SIG-M5 treated with dmso at 0.1 percent for 504 hours (cell line): ENCODE results near the gene CDC7.
A peak's percentile ranks its signal among the peaks of the same experiment; 100 is the strongest.
"Not testable (repeated sequence)": the region's sequence is repeated elsewhere in the genome, so short reads cannot be mapped to it uniquely, and the experiment has no call there.

Source experiments
- DNase-seq: peaks from one replicate; lab custom pipeline; 2025; ENCODE audit not compliant: unreplicated experiment; lab: John Stamatoyannopoulos, UW

Gene CDC7

DNA sequence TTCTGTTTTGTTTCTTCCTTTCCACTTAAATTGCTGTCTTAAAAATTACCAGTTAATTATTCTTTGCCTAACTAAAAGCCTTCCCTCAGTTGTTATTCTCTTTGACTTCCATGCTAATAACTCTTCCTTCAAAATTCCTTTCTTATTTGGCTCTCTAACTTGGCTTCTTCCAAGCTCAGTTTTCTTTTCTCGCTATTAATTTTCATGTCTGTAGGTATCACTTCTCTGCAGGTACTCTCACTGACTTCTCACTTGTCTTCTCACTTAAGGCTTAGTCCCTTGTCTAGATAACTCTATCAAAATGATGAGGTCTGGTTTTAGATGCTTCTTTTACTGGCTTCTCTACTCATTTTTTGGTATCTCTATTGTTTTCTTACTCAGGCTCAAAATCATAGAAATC, 10.1 kb downstream of the CDC7 start:
- DNase-seq: no peak

DNA sequence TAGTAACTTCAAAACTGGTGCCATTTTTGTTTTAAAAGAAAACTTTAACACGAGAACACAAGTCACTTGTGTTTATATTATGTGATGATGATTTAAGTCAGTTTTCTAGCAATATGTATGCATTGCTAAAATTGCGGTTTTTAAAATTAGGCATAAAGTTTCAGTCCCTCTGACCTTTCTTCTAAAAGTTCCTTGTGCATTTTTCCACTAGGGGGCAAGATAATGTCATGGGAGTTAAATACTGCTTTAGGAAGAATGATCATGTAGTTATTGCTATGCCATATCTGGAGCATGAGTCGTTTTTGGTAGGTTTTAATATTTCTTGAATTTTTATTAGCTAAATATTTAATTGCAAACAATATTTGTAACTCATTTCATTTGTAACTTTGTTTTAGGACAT, 10.7 kb downstream of the CDC7 start:
- peak; percentile 30 for DNase-seq

GRCh38 chr1:91513160-91513559, 12.5 kb downstream of the CDC7 start:
- no peak for DNase-seq

GRCh38 chr1:91513706-91514105, 13.1 kb downstream of the CDC7 start:
- DNase-seq: no peak

GRCh38 chr1:91515994-91516393, 15.3 kb downstream of the CDC7 start:
- DNase-seq: no peak

GRCh38 chr1:91516605-91517004, 16.0 kb downstream of the CDC7 start:
- DNase-seq: not testable (repeated sequence)

- DNase-seq: not testable (repeated sequence)
Measured at GRCh38 chr1:91519167-91519566, 18.5 kb downstream of the CDC7 start.

DNA sequence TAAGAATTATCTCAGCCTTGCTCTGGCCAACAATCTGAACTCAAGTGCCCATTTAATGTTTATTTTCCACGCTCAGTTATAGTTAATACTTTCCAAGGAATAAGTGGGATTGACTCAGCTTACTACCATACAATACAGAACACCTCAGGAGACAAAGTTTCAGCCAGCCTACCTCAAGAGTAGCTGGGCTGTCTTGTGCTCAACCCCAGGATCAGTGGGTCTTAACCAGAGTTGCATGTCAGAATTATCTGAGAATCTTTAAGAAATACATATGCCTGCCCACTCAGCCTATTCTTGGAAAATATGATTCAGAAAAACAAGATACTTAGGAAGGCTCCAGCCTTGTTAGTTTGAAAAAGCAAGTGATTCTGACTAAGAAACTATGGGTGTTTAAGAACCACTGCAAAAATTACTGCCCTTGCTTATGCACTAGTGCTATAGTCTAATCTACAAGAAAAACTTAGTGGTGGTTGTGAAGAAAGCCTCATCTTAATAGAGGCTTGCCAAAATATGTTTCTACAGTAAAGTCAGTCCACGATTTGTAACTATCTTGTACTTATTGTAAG, 20.4 kb downstream of the CDC7 start:
- DNase-seq: no peak

DNA sequence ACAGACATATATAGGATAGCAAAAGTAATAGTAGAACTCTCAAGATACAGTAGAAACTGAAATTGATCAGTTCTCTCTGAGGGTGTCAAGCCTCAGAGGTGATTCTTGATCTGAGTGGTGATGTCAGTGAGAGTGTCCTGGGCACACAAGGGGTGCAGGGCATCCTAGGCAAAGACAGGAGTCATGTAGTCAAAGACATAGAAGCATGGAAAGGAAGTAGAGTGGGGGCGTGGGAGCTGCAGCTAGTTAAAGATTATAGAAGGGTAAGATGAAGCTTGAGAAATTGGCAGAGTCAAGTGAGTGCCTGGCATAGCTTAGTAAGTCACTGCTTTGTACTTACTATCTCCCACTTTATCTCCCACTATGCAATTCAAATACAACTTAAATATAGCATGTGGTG, 22.8 kb downstream of the CDC7 start:
- no peak for DNase-seq

DNA sequence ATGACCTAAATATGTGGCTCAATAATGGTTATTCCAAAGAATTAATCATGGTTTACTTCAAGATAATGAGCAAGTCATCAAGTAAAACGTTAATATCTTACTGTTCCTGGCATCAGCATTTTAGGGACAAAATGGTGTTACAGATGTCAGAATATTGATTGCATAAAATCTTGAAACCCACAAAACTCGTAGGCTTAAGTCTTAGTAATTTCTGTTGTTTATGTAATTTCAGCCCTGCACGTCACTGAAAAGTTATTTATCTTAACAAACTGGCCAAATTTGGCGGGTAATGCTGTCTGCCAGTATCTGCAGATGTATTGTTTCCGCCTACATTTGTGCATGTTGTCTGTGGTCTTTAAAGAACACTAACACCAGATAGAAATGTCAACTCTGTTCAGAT, 25.8 kb downstream of the CDC7 start:
- no peak for DNase-seq

- DNase-seq: no peak
Measured at GRCh38 chr1:91527266-91527765, 26.7 kb downstream of the CDC7 start.

DNA sequence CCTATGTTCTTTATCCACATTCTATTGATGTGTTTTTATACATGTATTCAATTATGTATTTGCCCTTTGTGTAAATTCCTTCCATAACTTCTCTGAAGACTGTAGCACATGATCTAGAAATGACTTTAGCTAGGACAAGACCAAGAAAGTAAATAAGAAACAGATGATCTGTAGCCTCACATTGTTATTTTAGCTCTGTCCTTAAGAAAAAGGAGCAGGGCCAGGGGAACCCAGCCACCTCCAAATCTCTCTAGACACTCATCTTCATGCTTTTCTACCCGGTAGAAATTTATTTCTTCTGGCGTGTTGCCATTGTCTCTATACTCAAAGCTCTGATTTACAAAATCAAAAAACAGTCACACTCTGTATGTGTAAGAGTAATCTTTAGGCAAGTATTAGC, 27.1 kb downstream of the CDC7 start:
- no peak for DNase-seq

- no peak for DNase-seq
Measured at GRCh38 chr1:91529856-91530255, 29.2 kb downstream of the CDC7 start.

DNA sequence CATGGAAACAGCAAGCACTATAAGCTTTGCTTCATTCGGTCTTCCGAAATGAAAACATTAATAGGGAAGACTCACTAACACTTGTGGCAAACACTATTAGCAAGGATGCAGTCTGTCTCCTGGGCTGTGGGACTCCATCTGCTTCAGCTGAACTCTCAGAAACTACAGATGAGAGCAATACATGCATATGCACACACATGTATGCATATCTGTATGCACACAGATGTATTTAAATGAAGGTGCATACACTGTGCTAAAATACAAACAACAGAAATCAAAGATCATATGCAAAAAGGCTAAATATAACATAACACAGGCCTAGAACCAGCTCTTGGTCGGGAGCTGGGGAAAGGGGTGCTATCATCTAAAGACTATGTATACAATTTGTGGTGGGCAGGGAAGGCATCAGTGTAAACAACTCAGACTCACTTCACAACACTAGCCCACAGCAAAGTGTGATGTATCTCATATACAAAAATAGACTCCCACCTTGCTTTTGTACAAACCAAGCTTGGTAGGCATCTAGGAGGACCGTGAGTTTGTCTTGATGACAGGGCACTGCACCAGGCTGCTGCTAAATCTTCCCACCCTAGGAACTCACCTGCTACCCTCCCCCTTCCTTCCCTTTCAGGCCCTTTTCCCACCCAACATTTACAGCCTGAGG, 32.8 kb downstream of the CDC7 start:
- no peak for DNase-seq

- no peak for DNase-seq
Measured at GRCh38 chr1:91535441-91535840, 34.8 kb downstream of the CDC7 start.

DNA sequence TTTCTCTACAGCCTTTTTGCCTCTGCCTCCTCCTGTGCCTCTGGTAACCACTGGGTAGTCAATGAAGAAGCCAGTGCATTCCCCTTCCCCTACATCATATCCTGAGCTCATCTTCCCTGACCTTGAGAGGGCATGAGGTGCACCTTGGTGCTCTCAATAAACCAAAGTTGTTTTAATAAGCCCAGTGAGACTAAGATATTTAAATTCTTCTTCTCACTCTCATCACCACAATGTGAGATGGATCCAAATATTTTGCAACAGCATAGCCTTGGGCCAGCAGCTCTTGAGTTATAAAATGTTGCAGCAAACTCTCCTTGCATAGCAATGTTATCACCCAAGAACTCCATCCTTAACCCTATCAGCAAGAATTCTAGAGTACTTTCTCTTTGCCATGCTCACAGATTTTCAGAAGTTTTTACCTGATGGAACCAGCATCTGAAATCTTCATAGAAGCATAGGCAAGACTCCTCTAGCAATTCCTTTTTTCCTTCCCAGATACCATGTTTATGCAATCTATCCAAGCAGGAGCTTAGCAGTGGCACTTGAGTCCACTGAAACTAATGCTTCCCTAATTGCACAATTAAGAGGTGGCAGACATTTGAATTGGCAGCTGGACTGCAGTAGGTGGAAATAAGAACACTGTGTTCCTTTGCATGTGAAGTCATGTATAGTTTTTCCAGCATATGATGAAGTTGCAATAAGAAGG, 36.8 kb downstream of the CDC7 start:
- DNase-seq: no peak

DNA sequence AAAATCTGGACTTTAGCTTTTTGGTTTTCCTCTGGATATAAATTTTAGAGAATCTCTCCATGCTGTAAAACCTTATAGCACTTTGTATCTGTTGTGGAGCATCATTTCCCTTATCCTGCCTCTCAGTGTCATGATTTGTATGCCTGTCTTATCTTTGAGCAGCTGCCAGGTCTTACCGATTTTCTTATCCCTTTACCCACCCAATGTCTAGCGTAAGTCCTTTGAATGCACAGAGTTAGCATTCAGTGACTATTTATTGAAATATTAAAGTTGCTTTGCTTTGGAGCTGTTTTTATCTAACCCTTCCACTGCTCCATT, 37.3 kb downstream of the CDC7 start:
- DNase-seq: no peak

GRCh38 chr1:91540910-91541309, 40.3 kb downstream of the CDC7 start:
- no peak for DNase-seq

DNA sequence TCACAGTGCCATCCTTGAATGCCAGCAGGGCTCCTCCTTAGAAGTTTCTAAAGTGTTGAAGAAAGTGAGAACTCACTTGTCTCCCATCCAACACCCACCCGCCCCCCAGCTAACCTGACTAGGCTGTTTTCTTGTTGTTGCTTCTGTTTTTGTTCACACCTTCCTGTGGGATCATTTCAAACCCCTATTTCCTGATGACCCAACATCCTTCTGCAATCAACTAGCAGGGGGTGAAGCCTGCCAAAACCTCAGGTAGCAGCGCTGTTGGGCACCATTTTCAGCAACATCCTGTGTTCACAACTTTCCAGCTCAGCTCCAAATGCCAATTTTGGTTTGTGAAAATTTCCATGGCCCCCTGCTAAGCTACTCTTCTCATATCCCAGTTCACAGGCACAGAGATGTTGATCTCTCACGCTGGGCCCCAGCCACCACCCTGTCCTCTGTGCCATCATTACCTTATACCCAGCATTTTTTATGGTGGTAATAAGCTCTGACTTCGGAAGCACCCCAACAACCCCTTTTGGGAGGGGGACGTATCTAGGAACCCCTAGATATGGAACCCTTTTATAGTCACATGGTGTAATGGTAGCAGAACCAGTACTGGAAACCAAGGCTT, 41.4 kb downstream of the CDC7 start:
- DNase-seq: no peak

DNA sequence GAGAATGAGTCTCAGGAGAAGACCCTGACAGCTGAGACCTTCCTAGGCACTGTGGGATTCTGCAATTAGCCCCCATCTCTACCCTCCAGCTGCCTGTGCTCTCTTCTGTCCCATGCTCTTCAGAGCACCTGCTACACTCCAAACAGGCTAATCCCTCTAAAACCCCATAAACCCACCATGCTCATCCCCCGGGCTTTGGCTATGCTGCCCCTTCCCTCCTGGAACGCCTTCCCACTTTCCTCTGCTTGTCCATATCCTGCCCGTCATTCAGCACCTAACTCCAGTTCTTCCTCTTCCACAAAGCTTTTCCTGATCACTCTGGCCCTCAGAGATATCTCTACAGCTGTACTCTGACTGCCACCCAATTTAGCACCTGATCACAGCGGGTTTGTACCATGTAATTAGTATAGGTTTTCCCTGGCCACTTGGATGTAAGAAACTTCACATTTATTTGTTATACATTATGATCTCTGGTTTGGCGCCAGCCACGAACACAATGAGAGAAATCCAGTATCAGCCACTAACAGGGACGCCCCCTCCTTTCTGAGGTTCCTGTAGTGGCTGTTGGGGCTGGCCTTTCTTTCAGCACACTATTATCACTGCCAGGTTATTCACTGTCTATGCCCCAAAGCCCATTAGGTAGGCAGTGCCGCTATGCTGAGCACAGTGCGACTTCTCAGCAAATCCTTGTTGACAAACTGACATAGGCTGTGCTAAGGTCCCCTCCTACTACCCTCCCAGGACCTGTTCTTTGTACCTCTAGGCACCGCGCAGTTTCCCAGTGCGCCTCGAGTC, 45.1 kb downstream of the CDC7 start:
- no peak for DNase-seq

DNA sequence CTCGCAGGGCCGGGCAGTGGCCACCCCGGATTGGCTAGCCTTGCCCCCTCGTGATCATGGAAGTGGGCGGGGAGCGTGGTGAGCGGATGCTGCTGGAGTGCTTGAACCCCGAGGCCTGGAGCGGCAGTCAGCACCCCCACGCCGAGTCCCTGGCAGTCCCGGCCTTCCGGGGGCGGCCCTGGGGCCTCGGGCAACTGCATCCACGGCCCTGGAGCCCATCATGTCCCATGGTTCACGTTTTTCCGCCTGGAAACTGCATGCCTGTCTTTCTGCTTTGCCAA, 45.6 kb downstream of the CDC7 start:
- no peak for DNase-seq

- no peak for DNase-seq
Measured at GRCh38 chr1:91546876-91547275, 46.2 kb downstream of the CDC7 start.
